Posterior vena cava (tissue), 2 donors: ENCODE results near the gene FAM221B. TPM values are rescaled to one million over a fixed set of nuclear protein-coding genes. Genes with fewer than 3 reads are reported as not detected.

ENCODE experiments used
- DNase-seq: peaks from one replicate; pipeline ENCODE4 v3.0.0-alpha.2; 2020; ENCODE audit warnings: low spot score
- intact Hi-C, 2 donors: fragments of 100-400 bp; cut with DNase I; formaldehyde crosslinking; loops; one replicate each; pipeline versions ENCODE4 v1.14.1 to v1.14.2; 2022 to 2023
- total RNA-seq, 2 donors: library from RNA; stranded (reverse); fragmentation: NEBNext Ultra II Directional; extraction: Animal tissue kit (Norgen Biotek cat#: 25700); gene quantifications; one replicate each; pipeline ENCODE4 v1.2.1, GENCODE V29; 2021
- donor health status: DM: yes; HTN: yes; CAD: no.
- donor health status: DM: yes; HTN: yes; CAD: no.

FAM221B gene
- total RNA-seq, 2 donors from 2014 or later: not detected

DNA sequence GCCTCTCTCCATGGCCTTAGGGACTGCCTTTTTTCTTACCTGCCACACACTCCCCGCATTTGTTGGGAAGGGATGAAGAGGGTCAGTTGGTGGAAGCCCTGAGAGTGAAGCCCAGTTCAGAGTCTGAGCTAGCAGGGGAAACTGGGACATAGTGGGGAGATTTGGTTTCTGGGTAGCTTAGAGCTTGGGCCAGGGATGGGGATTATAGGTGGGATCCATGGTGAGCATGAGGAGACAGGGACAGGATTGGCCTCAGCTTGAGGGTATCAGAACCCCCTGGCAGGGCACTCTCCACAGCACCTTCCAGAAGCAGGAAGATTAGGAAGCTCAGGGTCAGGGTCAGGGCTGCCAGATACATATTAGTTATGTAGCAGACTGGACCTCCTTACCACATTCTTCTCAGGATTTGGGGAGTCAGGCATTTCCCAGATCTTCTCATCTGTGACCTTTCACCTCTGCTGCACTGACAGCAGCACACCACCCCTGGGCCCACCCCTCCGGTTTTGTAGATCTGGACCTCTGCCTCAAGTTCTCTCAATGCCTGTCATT lies 23.8 kb upstream of the FAM221B start:
- DNase-seq: peak; percentile 19

GRCh38 chr9:35847792-35848572 lies 19.4 kb upstream of the FAM221B start:
- intact Hi-C loops: loop anchor here (1.0 to 10.0 kb wide), 2 partner anchors 56 to 743 kb away; partner anchors contain the start of gene STOML2 (in 1 of the 2)
- DNase-seq: no peak

More for the DNA sequence above, 23.8 kb upstream of the FAM221B start:
- intact Hi-C loops: no loop called here

GRCh38 chr9:35845824-35846771 lies 17.6 kb upstream of the FAM221B start:
- DNase-seq: peak; percentile 68
- intact Hi-C loops: loop anchor here in 1 of 2 donors (10.0 kb wide), 1 partner anchor 741 kb away; the partner anchor contains the start of gene STOML2

DNA sequence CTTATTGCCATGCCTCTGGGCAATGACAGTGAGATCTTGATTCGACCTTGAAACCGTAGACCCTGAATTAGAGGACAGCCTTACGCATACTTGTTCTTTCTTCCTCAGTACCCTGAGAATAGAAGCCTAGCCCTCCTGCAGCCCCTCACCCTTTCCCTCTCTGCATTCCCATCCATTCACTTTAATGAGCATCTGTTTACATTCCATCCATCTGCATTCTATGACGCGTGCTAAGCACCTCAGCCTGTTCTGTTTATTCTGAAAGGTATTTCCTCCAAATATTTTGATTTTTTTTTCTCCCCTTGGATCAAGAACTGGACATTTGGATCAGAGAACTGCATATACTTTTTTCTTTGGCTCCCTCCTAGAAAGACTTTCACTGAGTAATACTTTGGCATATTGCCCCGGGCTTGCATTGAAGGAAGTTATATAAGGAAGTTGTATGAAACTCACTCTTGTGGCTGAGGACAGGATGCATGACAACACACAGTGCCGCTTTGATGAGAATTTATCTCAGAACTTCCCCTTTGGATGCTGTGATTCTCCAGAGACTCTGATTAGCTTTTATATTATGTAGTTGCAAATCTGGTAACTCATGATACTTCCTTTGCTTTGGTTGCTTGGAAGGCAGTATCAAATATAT lies 16.2 kb upstream of the FAM221B start:
- intact Hi-C loops: loop anchor here in 1 of 2 donors (10.0 kb wide), 1 partner anchor 740 kb away; the partner anchor contains the start of gene STOML2
- peak; percentile 25 for DNase-seq

- intact Hi-C loops: loop anchor here in 1 of 2 donors (10.0 kb wide), 1 partner anchor 738 kb away; the partner anchor contains the start of gene STOML2
- no peak for DNase-seq
Measured at GRCh38 chr9:35842795-35843194, 14.3 kb upstream of the FAM221B start.

DNA sequence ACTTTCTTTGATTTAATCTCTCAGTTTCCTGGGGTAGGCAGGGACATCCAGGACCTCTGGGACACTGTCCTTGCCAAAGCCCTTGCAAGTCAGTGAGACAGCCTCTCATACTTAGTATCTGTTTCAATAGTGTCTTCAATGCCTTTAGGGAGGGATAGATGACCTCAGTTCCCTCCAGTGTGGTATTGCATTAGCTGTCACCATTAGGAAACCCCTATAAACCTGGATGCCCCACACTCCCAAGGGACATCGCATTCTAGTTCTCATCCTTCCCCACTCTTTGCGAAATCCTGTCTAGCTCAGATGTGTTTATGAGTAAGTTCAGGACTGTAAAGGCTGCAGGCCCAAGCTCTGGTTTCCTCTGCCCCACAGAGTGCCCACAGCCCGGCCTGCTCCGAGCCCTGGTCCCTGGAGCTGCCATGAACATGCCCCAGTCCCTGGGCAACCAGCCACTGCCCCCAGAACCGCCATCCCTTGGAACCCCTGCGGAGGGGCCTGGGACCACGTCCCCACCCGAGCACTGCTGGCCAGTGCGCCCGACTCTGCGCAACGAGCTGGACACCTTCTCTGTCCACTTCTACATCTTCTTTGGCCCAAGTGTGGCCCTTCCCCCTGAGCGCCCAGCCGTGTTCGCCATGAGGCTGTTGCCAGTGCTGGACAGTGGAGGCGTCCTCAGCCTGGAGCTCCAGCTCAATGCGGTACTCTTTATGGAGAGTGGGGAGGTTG lies 13.7 kb upstream of the FAM221B start:
- intact Hi-C loops: loop anchor here in 1 of 2 donors (10.0 kb wide), 1 partner anchor 737 kb away; the partner anchor contains the start of gene STOML2
- peak; percentile 66 for DNase-seq

GRCh38 chr9:35841645-35841900 lies 13.0 kb upstream of the FAM221B start:
- DNase-seq: peak; percentile 41
- intact Hi-C loops: loop anchor here in 1 of 2 donors (10.0 kb wide), 1 partner anchor 737 kb away; the partner anchor contains the start of gene STOML2

DNA sequence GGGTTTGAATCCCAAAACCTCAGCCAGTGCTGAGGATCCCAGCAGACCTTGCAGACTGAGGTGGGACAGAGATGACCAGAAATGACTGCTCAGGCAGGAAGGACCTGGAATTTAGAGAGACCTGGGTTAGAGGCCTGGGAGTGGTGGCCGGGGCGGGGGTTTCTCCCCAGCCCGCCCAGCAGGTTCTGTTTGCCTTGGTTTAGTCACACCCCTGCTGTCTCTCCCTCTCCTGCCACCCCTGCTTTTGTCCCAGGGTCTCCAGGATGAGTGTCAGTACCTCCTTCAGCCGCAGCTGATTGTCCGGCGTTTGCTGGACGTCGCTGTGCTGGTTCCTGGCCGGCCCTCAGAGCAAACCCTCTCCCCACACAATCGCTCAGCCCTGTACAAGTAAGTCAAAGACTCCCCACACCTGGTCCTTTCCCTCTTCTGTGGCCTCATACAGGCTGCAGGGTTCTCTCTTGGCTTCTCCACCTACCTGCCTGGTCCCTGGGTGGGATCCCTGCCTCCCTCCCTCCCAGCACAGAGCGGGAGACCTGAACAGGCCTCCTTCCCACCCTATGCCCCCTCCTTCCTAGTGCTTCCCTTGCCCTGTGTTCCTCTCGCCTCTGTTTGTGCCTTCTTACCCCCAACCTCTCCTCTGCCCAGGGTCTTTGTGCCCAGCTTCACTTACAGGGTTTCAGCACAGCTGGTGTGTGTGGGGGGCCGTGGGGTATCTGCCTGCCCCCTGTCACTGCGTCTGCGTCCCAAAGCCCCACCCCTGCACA lies 12.5 kb upstream of the FAM221B start:
- DNase-seq: peak; percentile 50
- intact Hi-C loops: loop anchor here in 1 of 2 donors (10.0 kb wide), 1 partner anchor 736 kb away; the partner anchor contains the start of gene STOML2

DNA sequence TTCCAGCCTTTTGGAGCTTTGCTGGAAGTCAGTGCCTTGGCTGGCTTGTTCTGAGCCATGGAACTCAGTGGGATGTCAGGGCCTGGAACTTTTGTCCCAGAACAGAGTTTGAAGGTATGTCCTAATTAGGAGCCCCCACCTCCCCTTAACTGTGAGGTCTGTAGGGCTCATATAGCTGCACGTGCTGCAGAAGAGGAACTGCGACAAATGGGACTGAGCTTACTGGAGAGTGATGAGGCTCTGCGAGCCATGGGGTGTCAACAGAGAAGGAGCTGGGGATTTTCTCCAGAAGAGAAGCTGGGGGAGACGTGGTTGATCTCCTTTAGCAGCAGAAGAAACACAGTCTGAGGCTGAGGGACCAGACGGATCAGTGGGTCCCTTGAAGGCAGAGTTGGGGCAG lies 11.4 kb upstream of the FAM221B start:
- intact Hi-C loops: loop anchor here in 1 of 2 donors (10.0 kb wide), 1 partner anchor 735 kb away; the partner anchor contains the start of gene STOML2
- peak; percentile 45 for DNase-seq

- intact Hi-C loops: no loop called here
- DNase-seq: peak; percentile 25
Measured at GRCh38 chr9:35836595-35836994, 8.1 kb upstream of the FAM221B start.

GRCh38 chr9:35835766-35836165 lies 7.2 kb upstream of the FAM221B start:
- intact Hi-C loops: no loop called here
- DNase-seq: no peak

DNA sequence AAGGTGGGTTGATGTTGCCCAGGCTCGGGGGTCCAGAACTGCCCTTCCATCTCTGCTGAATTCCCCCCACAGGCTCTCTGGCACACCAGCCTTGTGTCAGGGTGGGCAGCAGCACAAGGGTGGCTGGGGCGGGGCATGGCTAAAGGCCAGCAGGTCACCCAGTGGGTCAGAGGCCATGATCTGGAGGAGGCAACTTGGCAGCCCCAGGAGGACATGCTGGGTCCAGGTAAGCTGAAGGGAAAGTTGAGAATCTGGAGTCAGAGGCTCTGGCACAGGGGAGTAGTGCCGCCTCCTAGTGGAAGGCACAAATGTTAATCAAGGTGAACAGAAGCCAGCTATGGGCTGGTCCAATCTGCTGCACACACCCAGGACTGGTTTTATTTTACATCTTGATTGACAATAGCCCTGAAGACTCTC lies 6.7 kb upstream of the FAM221B start:
- intact Hi-C loops: no loop called here
- DNase-seq: peak; percentile 74

DNA sequence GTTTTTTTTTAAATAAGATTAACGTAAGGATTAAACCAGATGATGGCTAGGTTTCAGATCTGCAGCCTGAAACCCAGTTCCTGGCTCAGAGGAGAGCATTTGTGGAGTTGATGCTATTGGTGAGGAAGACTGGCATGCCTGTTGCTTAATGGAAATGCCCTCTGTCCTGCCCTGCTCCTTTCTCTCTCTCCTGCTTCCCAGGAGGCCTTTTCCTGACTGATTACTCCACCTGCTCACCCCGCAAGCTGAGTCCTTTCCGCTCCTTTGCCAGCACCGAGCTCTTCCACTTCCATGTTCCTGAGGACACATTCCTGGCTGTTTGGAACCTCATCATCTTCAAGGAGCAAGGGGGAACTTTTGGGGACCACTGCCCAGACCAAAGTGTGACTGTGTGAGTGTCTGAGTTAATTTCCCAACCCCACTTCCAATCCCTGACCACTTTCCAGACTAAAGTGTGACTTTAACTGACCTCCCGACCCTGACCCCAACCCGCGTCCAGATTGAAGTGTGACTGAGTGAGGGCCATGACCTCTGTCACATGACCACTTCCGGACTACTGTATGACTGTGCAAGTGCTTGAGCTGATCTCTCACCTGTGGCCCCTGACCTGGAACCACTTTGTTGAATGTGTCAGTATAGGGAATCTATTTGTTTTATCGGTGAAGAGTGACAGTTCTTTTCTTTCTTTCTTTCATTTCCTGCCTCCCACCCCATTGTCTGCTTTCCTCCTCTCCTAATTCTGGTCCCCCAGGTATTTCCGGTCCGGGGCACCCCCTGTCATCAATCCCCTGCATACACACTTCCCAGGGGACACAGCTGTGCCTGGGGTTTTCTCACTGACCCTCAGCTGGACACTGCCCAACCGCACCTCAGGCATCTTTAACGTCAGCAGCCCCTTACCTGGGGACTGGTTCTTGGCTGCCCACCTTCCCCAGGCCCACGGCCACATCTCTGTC lies 6.0 kb upstream of the FAM221B start:
- intact Hi-C loops: no loop called here
- peak; percentile 36 for DNase-seq

DNA sequence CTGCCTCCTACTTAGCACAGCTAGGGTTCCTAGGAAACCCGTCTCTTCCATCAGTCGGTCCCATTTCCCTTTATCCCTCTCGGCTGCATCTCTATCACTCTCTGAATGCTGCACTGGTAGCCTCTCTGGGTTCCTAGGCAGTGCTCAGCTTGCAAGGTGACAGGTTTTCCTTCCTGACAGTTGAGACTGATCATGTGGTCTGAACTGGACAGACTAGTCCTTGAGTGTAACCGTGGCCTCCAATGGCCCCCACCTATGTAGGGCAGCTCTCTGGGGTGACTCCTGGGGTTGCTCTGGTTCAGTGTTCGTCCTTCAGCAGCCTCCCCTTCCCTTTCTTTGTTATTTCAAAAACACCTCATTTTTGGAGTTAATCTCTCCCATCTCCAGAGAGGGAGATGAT lies 4.3 kb upstream of the FAM221B start:
- DNase-seq: no peak
- intact Hi-C loops: no loop called here

GRCh38 chr9:35831040-35831439 lies 2.5 kb upstream of the FAM221B start:
- DNase-seq: no peak
- intact Hi-C loops: no loop called here

DNA sequence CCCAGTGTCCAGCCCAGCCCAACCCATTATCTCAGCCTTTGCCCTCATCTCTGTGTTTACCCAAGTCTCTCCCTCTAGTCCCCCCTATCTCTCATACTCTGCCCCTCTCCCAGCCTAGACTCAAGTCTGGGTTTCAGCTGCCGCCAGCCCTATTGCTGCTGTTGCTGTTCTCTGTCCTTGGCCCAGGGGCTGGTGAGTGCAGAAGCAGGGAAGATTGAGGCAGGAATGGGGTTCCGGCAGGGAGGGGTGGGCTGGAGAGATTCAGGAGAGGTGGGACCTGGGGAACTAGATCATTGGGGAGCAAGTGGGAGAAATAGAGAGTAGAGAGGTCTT lies 1.2 kb upstream of the FAM221B start:
- intact Hi-C loops: loop anchor here in 1 of 2 donors (5.0 kb wide), 1 partner anchor 37 kb away; the partner anchor contains the start of gene NPR2
- no peak for DNase-seq
